Right atrium auricular region (tissue), 2 donors: ENCODE data around the gene SLC23A3. TPM values are rescaled to one million over a fixed set of nuclear protein-coding genes. Genes with fewer than 3 reads are reported as not detected.

Experiments used
- DNase-seq: peaks from one replicate; pipeline ENCODE4 v3.0.0-alpha.2; 2019; ENCODE audit warnings: low spot score
- H3K27ac ChIP-seq, 2 donors: fragments of 200-600 bp; sonication (generic); 1 replicate in 1 of 2; 2 replicates in 1 of 2; pipeline ENCODE4 v1.5.1; 2016 to 2019
- H3K27me3 ChIP-seq, 2 donors: fragments of 200-600 bp; sonication (generic); one replicate each; pipeline versions ENCODE4 v1.5.1 to v1.6.0; 2017 to 2019
- H3K36me3 ChIP-seq: fragments of 200-600 bp; sonication (generic); one replicate; pipeline ENCODE4 v1.5.1; 2016
- H3K4me1 ChIP-seq, 2 donors: fragments of 200-600 bp; sonication (generic); one replicate each; pipeline versions ENCODE4 v1.5.1 to v1.6.0; 2017 to 2019
- H3K4me3 ChIP-seq, 2 donors: fragments of 200-600 bp; sonication (generic); 1 replicate in 1 of 2; 2 replicates in 1 of 2; pipeline ENCODE4 v1.5.1; 2017 to 2019; ENCODE audit warnings: mild to moderate bottlenecking in 1 of 2, moderate library complexity in 1 of 2
- H3K9me3 ChIP-seq, 2 donors: fragments of 200-600 bp; sonication (generic); one replicate each; pipeline ENCODE4 v1.5.1; 2019
- total RNA-seq, 2 donors: library from RNA; depleted of rRNA; stranded (reverse); fragments of >200 nt; gene quantifications; one replicate each; pipeline ENCODE4 v1.1.0, GENCODE V29; 2016
- TF ChIP-seq, protein P1 (sequence below), 2 donors: fragments of 200-600 bp; sonication (generic); IDR thresholded peaks; one replicate each; pipeline ENCODE4 v1.5.1; 2019; ENCODE audit warnings: antibody characterized with exemption in 2 of 2

SLC23A3 gene
- total RNA-seq, 2 donors from 2014 or later, result 0.33 to 0.55 TPM

DNA sequence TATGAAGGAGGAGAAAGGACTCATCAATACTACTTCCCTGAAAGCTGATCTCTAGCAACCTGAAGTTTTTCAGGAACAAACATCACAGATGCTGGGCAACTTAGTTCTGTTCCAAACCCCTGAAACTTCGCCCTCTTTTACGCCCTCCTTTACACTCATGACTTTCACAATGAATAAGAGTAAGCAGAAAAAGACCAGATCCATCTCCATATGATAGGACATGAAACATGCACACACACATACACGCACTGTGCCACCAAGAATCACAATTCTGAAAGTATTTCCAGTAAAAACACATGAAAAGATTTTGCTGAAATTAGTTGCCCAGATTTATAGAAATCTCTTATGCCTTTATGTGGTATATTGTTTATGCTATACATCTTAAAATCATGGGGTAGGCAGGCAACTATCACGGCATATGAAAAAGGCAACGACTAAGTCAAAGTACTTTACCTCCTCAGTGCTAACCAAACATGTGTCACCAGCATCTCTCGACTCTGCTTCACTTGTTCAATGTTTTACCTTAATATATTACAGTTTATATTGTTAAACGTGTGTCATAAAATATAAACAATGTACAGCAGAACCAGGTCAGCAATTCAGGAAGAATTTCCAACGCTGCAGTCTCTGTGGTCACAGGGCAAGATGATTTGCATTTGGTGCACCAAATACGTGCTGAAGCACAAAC lies 57.0 kb downstream of the SLC23A3 start:
- H3K4me3 ChIP-seq, result no peak overlapping the region
- peaks cover 0 to 13% of the 10 kb centered on the region in 2 donors for H3K4me1 ChIP-seq
- DNase-seq, result no peak
- H3K27me3 ChIP-seq, result no peaks in the 10 kb centered on the region
- no peaks in the 10 kb centered on the region for H3K36me3 ChIP-seq
- H3K9me3 ChIP-seq, result no peaks in the 10 kb centered on the region
- TF ChIP-seq, protein P1, sequence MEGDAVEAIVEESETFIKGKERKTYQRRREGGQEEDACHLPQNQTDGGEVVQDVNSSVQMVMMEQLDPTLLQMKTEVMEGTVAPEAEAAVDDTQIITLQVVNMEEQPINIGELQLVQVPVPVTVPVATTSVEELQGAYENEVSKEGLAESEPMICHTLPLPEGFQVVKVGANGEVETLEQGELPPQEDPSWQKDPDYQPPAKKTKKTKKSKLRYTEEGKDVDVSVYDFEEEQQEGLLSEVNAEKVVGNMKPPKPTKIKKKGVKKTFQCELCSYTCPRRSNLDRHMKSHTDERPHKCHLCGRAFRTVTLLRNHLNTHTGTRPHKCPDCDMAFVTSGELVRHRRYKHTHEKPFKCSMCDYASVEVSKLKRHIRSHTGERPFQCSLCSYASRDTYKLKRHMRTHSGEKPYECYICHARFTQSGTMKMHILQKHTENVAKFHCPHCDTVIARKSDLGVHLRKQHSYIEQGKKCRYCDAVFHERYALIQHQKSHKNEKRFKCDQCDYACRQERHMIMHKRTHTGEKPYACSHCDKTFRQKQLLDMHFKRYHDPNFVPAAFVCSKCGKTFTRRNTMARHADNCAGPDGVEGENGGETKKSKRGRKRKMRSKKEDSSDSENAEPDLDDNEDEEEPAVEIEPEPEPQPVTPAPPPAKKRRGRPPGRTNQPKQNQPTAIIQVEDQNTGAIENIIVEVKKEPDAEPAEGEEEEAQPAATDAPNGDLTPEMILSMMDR (IDR thresholded peaks at IDR 0.05), result no peak
- no peak overlapping the region for H3K27ac ChIP-seq

DNA sequence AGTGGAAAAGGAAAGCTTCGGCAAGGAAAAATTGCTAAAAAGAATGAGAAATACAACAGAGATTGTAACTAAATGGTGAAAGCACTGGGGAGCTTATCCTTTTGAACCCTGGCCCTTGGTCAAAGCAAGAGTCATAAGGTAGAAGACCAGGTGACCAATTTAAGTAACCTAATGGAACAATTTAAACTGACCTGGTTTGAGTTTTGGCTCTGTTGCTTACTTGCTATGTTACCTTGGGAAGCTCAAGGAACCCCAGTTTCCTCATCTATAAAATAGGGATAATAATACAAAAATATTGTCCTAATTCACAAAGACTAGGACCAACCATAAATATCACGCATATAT lies 57.8 kb downstream of the SLC23A3 start:
- no peak overlapping the region for H3K4me3 ChIP-seq
- DNase-seq, result no peak
- no peaks in the 10 kb centered on the region for H3K36me3 ChIP-seq
- no peak overlapping the region for H3K27ac ChIP-seq
- TF ChIP-seq, protein P1 (IDR thresholded peaks at IDR 0.05), result no peak
- H3K27me3 ChIP-seq, result no peaks in the 10 kb centered on the region
- H3K9me3 ChIP-seq, result no peaks in the 10 kb centered on the region
- H3K4me1 ChIP-seq, result peaks cover 0 to 17% of the 10 kb centered on the region in 2 donors

Other genes with a start within 250 kb of the SLC23A3 start
- gene CDK5R2, start 210.4 kb downstream of the SLC23A3 start, total RNA-seq, result not detected
- not detected for gene FEV, start 184.8 kb downstream of the SLC23A3 start, total RNA-seq
- gene CRYBA2, start 176.6 kb downstream of the SLC23A3 start, total RNA-seq, result not detected
- gene CFAP65, start 128.5 kb downstream of the SLC23A3 start, total RNA-seq, result not detected
- gene IHH, start 109.1 kb downstream of the SLC23A3 start, total RNA-seq, result not detected
- 1 to 10 TPM; 8.3 to 8.4 TPM for gene NHEJ1, start 9.2 kb downstream of the SLC23A3 start, total RNA-seq
- gene CNPPD1, start 6.9 kb upstream of the SLC23A3 start, total RNA-seq, result 10 to 100 TPM; 32.4 to 42.3 TPM
- gene RETREG2, start 8.2 kb upstream of the SLC23A3 start, total RNA-seq, result 10 to 100 TPM; 26.6 to 41.7 TPM
- 10 to 100 TPM; 15.5 to 31.5 TPM for gene ZFAND2B, start 36.8 kb upstream of the SLC23A3 start, total RNA-seq
- 10 to 100 TPM in 1 of 2 donors, 1 to 10 TPM in 1; 9.3 to 12.1 TPM for gene ABCB6, start 48.9 kb upstream of the SLC23A3 start, total RNA-seq
- gene ATG9A, start 59.6 kb upstream of the SLC23A3 start, total RNA-seq, result 10 to 100 TPM; 78.8 to 80.3 TPM
- 10 to 100 TPM; 14.5 to 14.9 TPM for gene ANKZF1, start 59.8 kb upstream of the SLC23A3 start, total RNA-seq
- gene GLB1L, start 75.4 kb upstream of the SLC23A3 start, total RNA-seq, result 1 to 10 TPM; 1.8 to 3.4 TPM
- gene STK16, start 75.5 kb upstream of the SLC23A3 start, total RNA-seq, result 1 to 10 TPM; 7.0 to 9.0 TPM
- not detected for gene TUBA4B, start 83.2 kb upstream of the SLC23A3 start, total RNA-seq
- 100 to 1,000 TPM in 1 of 2 donors, 10 to 100 TPM in 1; 51.7 to 159 TPM for gene TUBA4A, start 83.9 kb upstream of the SLC23A3 start, total RNA-seq
- 10 to 100 TPM; 33.3 to 38.7 TPM for gene DNAJB2, start 109.3 kb upstream of the SLC23A3 start, total RNA-seq
- gene PTPRN, start 139.4 kb upstream of the SLC23A3 start, total RNA-seq, result under 1 TPM in 1 of 2 donors, not detected in 1; 0.74 TPM
- gene RESP18, start 162.7 kb upstream of the SLC23A3 start, total RNA-seq, result not detected
- 10 to 100 TPM; 48.1 to 51.2 TPM for gene DNPEP, start 217.9 kb upstream of the SLC23A3 start, total RNA-seq
- gene DES, start 248.3 kb upstream of the SLC23A3 start, total RNA-seq, result over 10,000 TPM; 12,280 to 13,654 TPM